ENCODE data around the gene C16orf90.

- TF ChIP-seq CTCF (IDR thresholded peaks at IDR 0.05) = no peak
- no peak for TF ChIP-seq POLR2A (IDR thresholded peaks at IDR 0.05)
Observed at GRCh38 chr16:3523281-3523680, 28.0 kb upstream of the C16orf90 start.

Measured in right lobe of liver (tissue), 4 donors.